Endodermal cell (in vitro differentiated cells): ENCODE data around the gene TMED1. TPM values are rescaled to one million over a fixed set of nuclear protein-coding genes. Genes with fewer than 3 reads are reported as not detected.
"Not testable (repeated sequence)": the region's sequence is repeated elsewhere in the genome, so short reads cannot be mapped to it uniquely, and the experiment has no call there.

Experiments
- DNase-seq: peaks from one replicate; pipeline ENCODE4 v3.0.0-alpha.2; 2017
- H3K27ac ChIP-seq: 2 replicates; pipeline ENCODE4 v1.5.1; 2013; ENCODE audit warnings: mild to moderate bottlenecking, low read depth, low read length, moderate library complexity
- H3K27me3 ChIP-seq: 2 replicates; pipeline ENCODE4 v1.6.1; 2013; ENCODE audit warnings: mild to moderate bottlenecking, low read length, moderate library complexity; ENCODE audit not compliant: insufficient read depth, control insufficient read depth, poor library complexity, severe bottlenecking
- H3K36me3 ChIP-seq: 2 replicates; pipeline ENCODE4 v1.7.0; 2013; ENCODE audit warnings: mild to moderate bottlenecking, low read length, moderate library complexity; ENCODE audit not compliant: control insufficient read depth, insufficient read depth
- H3K4me1 ChIP-seq: one replicate; pipeline ENCODE4 v1.7.0; 2013; ENCODE audit warnings: low read length; ENCODE audit not compliant: control insufficient read depth, insufficient read depth
- H3K4me3 ChIP-seq: 2 replicates; pipeline ENCODE4 v1.5.1; 2013; ENCODE audit warnings: mild to moderate bottlenecking, low read length, moderate library complexity
- H3K9ac ChIP-seq: 2 replicates; pipeline ENCODE4 v1.6.1; 2013; ENCODE audit warnings: mild to moderate bottlenecking, low read length, moderate library complexity; ENCODE audit not compliant: poor library complexity, severe bottlenecking; ENCODE audit errors: extremely low read depth
- H3K9me3 ChIP-seq: 2 replicates; pipeline ENCODE4 v1.6.1; 2013; ENCODE audit warnings: mild to moderate bottlenecking, low read length, moderate library complexity; ENCODE audit not compliant: control insufficient read depth
- H3K27ac Mint-ChIP-seq: 2 replicates; pipeline ENCODE4 v1.8.0; 2020; ENCODE audit warnings: mixed read lengths
- H3K27me3 Mint-ChIP-seq: 2 replicates; pipeline ENCODE4 v1.8.0; 2021; ENCODE audit warnings: mild to moderate bottlenecking, mixed read lengths; ENCODE audit not compliant: insufficient read depth
- H3K36me3 Mint-ChIP-seq: 2 replicates; pipeline ENCODE4 v1.8.0; 2020; ENCODE audit warnings: low read depth, mixed read lengths
- H3K4me1 Mint-ChIP-seq: 2 replicates; pipeline ENCODE4 v1.8.0; 2020; ENCODE audit warnings: mixed read lengths
- H3K4me3 Mint-ChIP-seq: 2 replicates; pipeline ENCODE4 v1.8.0; 2020; ENCODE audit warnings: mild to moderate bottlenecking, moderate library complexity, mixed read lengths
- H3K9me3 Mint-ChIP-seq: 2 replicates; pipeline ENCODE4 v1.8.0; 2020; ENCODE audit warnings: mild to moderate bottlenecking, mixed read lengths
- WGBS, 2 experiments: methylation state at CpG; one replicate each; pipeline versions ENCODE4 v1.1.5 to v1.1.7; 2013; ENCODE audit warnings: missing lambda C conversion rate in 2 of 2, mixed read lengths in 1 of 2; ENCODE audit not compliant: insufficient coverage in 1 of 2, insufficient read length in 1 of 2; 5-methylcytosine and 5-hydroxymethylcytosine counted together
- total RNA-seq, 2 donors: library from RNA; stranded (reverse); fragmentation: NEBNext Ultra II Directional in 1 of 2; extraction: Animal tissue kit (Norgen Biotek cat#: 25700) in 1 of 2; gene quantifications; 2 replicates in 1 of 2; 3 replicates in 1 of 2; pipeline ENCODE4 v1.2.1, GENCODE V29; 2021
- TF ChIP-seq, protein P1 (sequence below): fragments of 200-600 bp; sonication (generic); conservative IDR thresholded peaks from 2 replicates; pipeline ENCODE4 v1.5.0; 2021; ENCODE audit warnings: antibody characterized with exemption, mild to moderate bottlenecking

TMED1 gene
- total RNA-seq, 2 donors from 2014 or later = 19.7 to 34.5 TPM

DNA sequence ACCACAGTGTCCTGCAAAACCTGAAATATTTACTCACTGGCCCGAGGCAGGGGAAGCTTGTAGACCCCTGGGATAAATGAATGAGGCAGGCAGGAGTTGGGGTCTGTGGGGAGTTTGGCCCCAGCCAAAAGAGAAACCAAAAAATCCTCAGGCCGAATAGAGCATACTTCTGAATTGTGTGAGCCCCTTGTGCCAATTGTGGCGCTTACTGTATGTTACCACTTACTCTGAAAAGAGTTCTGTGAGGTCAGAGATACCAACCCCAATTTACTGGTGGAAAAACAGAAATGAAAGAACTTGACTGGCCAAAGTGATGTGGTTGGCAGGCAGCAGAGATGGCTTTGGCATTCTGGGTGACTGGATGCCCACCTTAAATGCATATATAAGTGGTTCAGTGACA is 42.2 kb upstream of the TMED1 start:
- H3K27ac ChIP-seq = peak overlapping the region; percentile 22
- 96 to 100% methylated on average over 2 to 3 of the region's 3 CpGs for WGBS, 2 experiments
- Mint-ChIP-seq H3K27ac (peak overlapping the region; percentile 89), H3K4me3 (no peak overlapping the region), H3K9me3 (no peaks in the 10 kb centered on the region), H3K27me3 (no peaks in the 10 kb centered on the region), H3K4me1 (peaks cover 31% of the 10 kb centered on the region), H3K36me3 (peaks cover 10% of the 10 kb centered on the region)
- H3K9ac ChIP-seq = no peak overlapping the region
- no peak for DNase-seq
- H3K27me3 ChIP-seq = no peaks in the 10 kb centered on the region
- H3K9me3 ChIP-seq = no peaks in the 10 kb centered on the region
- TF ChIP-seq, protein P1, sequence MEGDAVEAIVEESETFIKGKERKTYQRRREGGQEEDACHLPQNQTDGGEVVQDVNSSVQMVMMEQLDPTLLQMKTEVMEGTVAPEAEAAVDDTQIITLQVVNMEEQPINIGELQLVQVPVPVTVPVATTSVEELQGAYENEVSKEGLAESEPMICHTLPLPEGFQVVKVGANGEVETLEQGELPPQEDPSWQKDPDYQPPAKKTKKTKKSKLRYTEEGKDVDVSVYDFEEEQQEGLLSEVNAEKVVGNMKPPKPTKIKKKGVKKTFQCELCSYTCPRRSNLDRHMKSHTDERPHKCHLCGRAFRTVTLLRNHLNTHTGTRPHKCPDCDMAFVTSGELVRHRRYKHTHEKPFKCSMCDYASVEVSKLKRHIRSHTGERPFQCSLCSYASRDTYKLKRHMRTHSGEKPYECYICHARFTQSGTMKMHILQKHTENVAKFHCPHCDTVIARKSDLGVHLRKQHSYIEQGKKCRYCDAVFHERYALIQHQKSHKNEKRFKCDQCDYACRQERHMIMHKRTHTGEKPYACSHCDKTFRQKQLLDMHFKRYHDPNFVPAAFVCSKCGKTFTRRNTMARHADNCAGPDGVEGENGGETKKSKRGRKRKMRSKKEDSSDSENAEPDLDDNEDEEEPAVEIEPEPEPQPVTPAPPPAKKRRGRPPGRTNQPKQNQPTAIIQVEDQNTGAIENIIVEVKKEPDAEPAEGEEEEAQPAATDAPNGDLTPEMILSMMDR = no peak
- H3K36me3 ChIP-seq = peaks cover 3% of the 10 kb centered on the region
- no peak overlapping the region for H3K4me3 ChIP-seq
- peaks cover 16% of the 10 kb centered on the region for H3K4me1 ChIP-seq

DNA sequence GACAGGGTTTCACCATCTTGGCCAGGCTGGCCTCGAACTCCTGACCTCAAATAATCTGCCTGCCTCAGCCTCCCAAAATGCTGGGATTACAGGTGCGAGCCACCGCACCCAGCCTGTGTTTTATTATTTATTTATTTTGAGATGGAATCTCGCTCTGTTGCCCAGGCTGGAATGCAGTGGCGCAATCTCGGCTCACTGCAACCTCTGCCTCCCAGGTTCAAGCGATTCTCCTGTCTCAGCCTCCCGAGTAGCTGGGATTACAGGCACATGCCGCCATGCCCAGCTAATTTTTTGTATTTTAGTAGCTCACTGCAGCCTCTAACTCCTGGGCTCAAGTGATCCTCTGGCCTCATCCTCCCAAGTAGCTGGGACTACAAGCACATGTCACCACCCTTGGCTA is 41.6 kb upstream of the TMED1 start:
- Mint-ChIP-seq H3K27ac (peak overlapping the region; percentile 89), H3K4me1 (peaks cover 35% of the 10 kb centered on the region), H3K36me3 (peaks cover 10% of the 10 kb centered on the region)
- peak overlapping the region; percentile 22 for H3K27ac ChIP-seq
- H3K9me3 ChIP-seq, H3K27me3 Mint-ChIP-seq, H3K27me3 ChIP-seq, H3K36me3 ChIP-seq, DNase-seq, H3K9me3 Mint-ChIP-seq, H3K4me3 ChIP-seq, H3K9ac ChIP-seq, H3K4me3 Mint-ChIP-seq: not testable (repeated sequence)
- peaks cover 16% of the 10 kb centered on the region for H3K4me1 ChIP-seq
- WGBS, 2 experiments = 89 to 98% methylated on average over 6 to 9 of the region's 9 CpGs

- H3K27me3 Mint-ChIP-seq = no peaks in the 10 kb centered on the region
- no peaks in the 10 kb centered on the region for H3K27me3 ChIP-seq
- TF ChIP-seq, protein P1 = no peak
- DNase-seq = peak; percentile 40
- H3K27ac Mint-ChIP-seq = no peak overlapping the region
- no peak overlapping the region for H3K9ac ChIP-seq
- H3K36me3 Mint-ChIP-seq = peaks cover 10% of the 10 kb centered on the region
- H3K4me1 Mint-ChIP-seq = peaks cover 29% of the 10 kb centered on the region
- H3K9me3 ChIP-seq = no peaks in the 10 kb centered on the region
- no peaks in the 10 kb centered on the region for H3K9me3 Mint-ChIP-seq
- no peak overlapping the region for H3K4me3 ChIP-seq
- H3K36me3 ChIP-seq = peaks cover 3% of the 10 kb centered on the region
- H3K4me1 ChIP-seq = peaks cover 12% of the 10 kb centered on the region
- WGBS, 2 experiments = 91 to 95% methylated on average over 9 to 10 of the region's 10 CpGs
- no peak overlapping the region for H3K4me3 Mint-ChIP-seq
- peak overlapping the region; percentile 36 for H3K27ac ChIP-seq
These were observed 40.6 kb upstream of the TMED1 start for GRCh38 chr19:10876459-10877240.
